GM12878 (cell line): ENCODE data around the gene SPATA31A5.
"Not testable (repeated sequence)": the region's sequence is repeated elsewhere in the genome, so short reads cannot be mapped to it uniquely, and the experiment has no call there.

Source experiments
- EED ChIP-seq: sonication (generic); IDR thresholded peaks from 2 replicates; pipeline ENCODE4 v1.6.1; 2016; ENCODE audit warnings: antibody characterized with exemption, low read depth
- HCFC1 ChIP-seq: fragments of 150-350 bp; IDR thresholded peaks from 2 replicates; pipeline ENCODE4 v1.6.1; 2014; ENCODE audit warnings: low read length
- RAD21 ChIP-seq: IDR thresholded peaks from 2 replicates; pipeline ENCODE4 v1.6.1; 2011; ENCODE audit warnings: mild to moderate bottlenecking, low read depth, low read length, moderate library complexity; ENCODE audit not compliant: insufficient read depth
- RELA ChIP-seq: fragments of 450-650 bp; IDR thresholded peaks from 2 replicates; pipeline ENCODE4 v1.8.0; 2014; ENCODE audit warnings: borderline replicate concordance; ENCODE audit not compliant: partially characterized antibody
- ZNF592 ChIP-seq: fragments of 450-650 bp; IDR thresholded peaks from 2 replicates; pipeline ENCODE4 v1.6.1; 2017; ENCODE audit warnings: mild to moderate bottlenecking, moderate library complexity

GRCh38 chr9:60914107-60914506 is at the start of gene SPATA31A5:
- TF ChIP-seq HCFC1, RELA, RAD21, EED, ZNF592: not testable (repeated sequence)
